ENCODE data around the gene HTRA1.

The HTRA1 gene

GRCh38 chr10:122509323-122509722 lies 48.0 kb downstream of the HTRA1 start:
- DNase-seq (ENCODE audit: low spot score): no peak
- TF ChIP-seq CTCF (IDR thresholded peaks at IDR 0.05; ENCODE audit: extremely low read depth, missing control alignments): no peak

GRCh38 chr10:122510326-122510725 lies 49.0 kb downstream of the HTRA1 start:
- TF ChIP-seq CTCF (IDR thresholded peaks at IDR 0.05; ENCODE audit: extremely low read depth, missing control alignments): no peak
- no peak for DNase-seq (ENCODE audit: low spot score)

GRCh38 chr10:122510736-122511135 lies 49.4 kb downstream of the HTRA1 start:
- no peak for TF ChIP-seq CTCF (IDR thresholded peaks at IDR 0.05; ENCODE audit: extremely low read depth, missing control alignments)
- DNase-seq (ENCODE audit: low spot score): no peak

- no peak for DNase-seq (ENCODE audit: low spot score)
- no peak for TF ChIP-seq CTCF (IDR thresholded peaks at IDR 0.05; ENCODE audit: extremely low read depth, missing control alignments)
These were observed 51.7 kb downstream of the HTRA1 start for GRCh38 chr10:122513053-122513452.

- TF ChIP-seq CTCF (IDR thresholded peaks at IDR 0.05; ENCODE audit: extremely low read depth, missing control alignments): no peak
- DNase-seq (ENCODE audit: low spot score): no peak
These were observed 52.9 kb downstream of the HTRA1 start for GRCh38 chr10:122514045-122514840.

- no peak for DNase-seq (ENCODE audit: low spot score)
- TF ChIP-seq CTCF (IDR thresholded peaks at IDR 0.05; ENCODE audit: extremely low read depth, missing control alignments): no peak
These were observed 53.7 kb downstream of the HTRA1 start for GRCh38 chr10:122515022-122515424.

- TF ChIP-seq CTCF (IDR thresholded peaks at IDR 0.05; ENCODE audit: extremely low read depth, missing control alignments): no peak
- no peak for DNase-seq (ENCODE audit: low spot score)
These were observed 54.4 kb downstream of the HTRA1 start for GRCh38 chr10:122515588-122516231.
